Activated CD8-positive, alpha-beta T cell treated with anti-CD3 and anti-CD28 coated beads for 36 hours (primary cell): ENCODE measurements around the gene DUSP16. TPM values are rescaled to one million over a fixed set of nuclear protein-coding genes. Genes with fewer than 3 reads are reported as not detected.

Source experiments
- ATAC-seq: fragments of 200-7000 bp; cut with Tn5 transposase; one replicate; pipeline ENCODE4 v1.10.0; 2021; ENCODE audit warnings: mild to moderate bottlenecking, moderate library complexity
- CTCF ChIA-PET: fragments of 350-600 bp; sonication (Branson Sonifier 250); formaldehyde crosslinking; loops from one replicate; lab custom pipeline; 2021; ENCODE audit warnings: antibody characterized with exemption; lab: Charles Lee
- POLR2A ChIA-PET: fragments of 350-600 bp; sonication (Branson Sonifier 250); formaldehyde crosslinking; loops from one replicate; lab custom pipeline; 2021; ENCODE audit warnings: antibody characterized with exemption; lab: Charles Lee
- DNase-seq: peaks from one replicate; pipeline ENCODE4 v3.0.0-alpha.2; 2020
- H3K27ac Mint-ChIP-seq: one replicate; pipeline ENCODE4 v1.8.0; 2021; ENCODE audit warnings: mild to moderate bottlenecking, mixed read lengths
- H3K27me3 Mint-ChIP-seq: one replicate; pipeline ENCODE4 v1.8.0; 2021; ENCODE audit warnings: mixed read lengths
- H3K36me3 Mint-ChIP-seq: one replicate; pipeline ENCODE4 v1.8.0; 2021; ENCODE audit warnings: low read depth, mixed read lengths
- H3K4me1 Mint-ChIP-seq: one replicate; pipeline ENCODE4 v1.8.0; 2021; ENCODE audit warnings: low read depth, mixed read lengths
- H3K4me3 Mint-ChIP-seq: one replicate; pipeline ENCODE4 v1.8.0; 2021; ENCODE audit warnings: mild to moderate bottlenecking, moderate library complexity, mixed read lengths
- H3K9me3 Mint-ChIP-seq: one replicate; pipeline ENCODE4 v1.8.0; 2021; ENCODE audit warnings: mixed read lengths
- CTCF ChIP-seq: fragments of 200-600 bp; IDR thresholded peaks from one replicate; pipeline ENCODE4 v1.8.0; 2022; ENCODE audit warnings: antibody characterized with exemption, mild to moderate bottlenecking
- intact Hi-C: fragments of 100-400 bp; cut with micrococcal nuclease; formaldehyde crosslinking; loops from one replicate; pipeline ENCODE4 v1.10.0; 2022
- total RNA-seq, 2 experiments: library from RNA; stranded (reverse); gene quantifications; one replicate each; pipeline ENCODE4 v1.2.3, GENCODE V29; 2021

Gene DUSP16
- total RNA-seq, 2 experiments from 2014 or later, result 28.2 to 30.2 TPM

GRCh38 chr12:12555656-12556055 is 7.0 kb downstream of the DUSP16 start:
- Mint-ChIP-seq H3K27ac (no peak overlapping the region), H3K4me3 (no peak overlapping the region), H3K4me1 (peaks cover 32% of the 10 kb centered on the region), H3K36me3 (peaks cover 24% of the 10 kb centered on the region), H3K27me3 (no peaks in the 10 kb centered on the region), H3K9me3 (no peaks in the 10 kb centered on the region)
- intact Hi-C loops, result no loop called here
- ChIA-PET POLR2A (interaction anchor here (1.1 to 1.2 kb wide), 2 partner anchors 21 to 198 kb away, joined by 4 read pairs; partner anchors contain the start of gene BORCS5), CTCF (interaction anchor here (1.2 to 1.9 kb wide), 2 partner anchors 12 to 69 kb away, joined by 3 to 6 read pairs; no protein-coding TSS in a partner anchor)
- ATAC-seq (no peak), DNase-seq (no peak)
- TF ChIP-seq CTCF, result no peak

- ChIA-PET POLR2A (no interaction called here), CTCF (interaction anchor here (1.2 kb wide), 1 partner anchor 14 kb away, joined by 3 read pairs; no protein-coding TSS in a partner anchor)
- Mint-ChIP-seq H3K36me3 (peaks cover 24% of the 10 kb centered on the region), H3K4me1 (peaks cover 27% of the 10 kb centered on the region), H3K9me3 (no peaks in the 10 kb centered on the region), H3K27ac (no peak overlapping the region), H3K4me3 (no peak overlapping the region), H3K27me3 (no peaks in the 10 kb centered on the region)
- no peak for ATAC-seq
- DNase-seq, result no peak
- TF ChIP-seq CTCF, result no peak
- intact Hi-C loops, result no loop called here
Measured at GRCh38 chr12:12553208-12553785, 9.4 kb downstream of the DUSP16 start.

GRCh38 chr12:12551115-12551514 is 11.5 kb downstream of the DUSP16 start:
- Mint-ChIP-seq H3K9me3 (no peaks in the 10 kb centered on the region), H3K36me3 (peaks cover 23% of the 10 kb centered on the region), H3K27ac (no peak overlapping the region), H3K4me3 (no peak overlapping the region), H3K27me3 (no peaks in the 10 kb centered on the region), H3K4me1 (peaks cover 22% of the 10 kb centered on the region)
- DNase-seq (no peak), ATAC-seq (no peak)
- POLR2A ChIA-PET, result no interaction called here
- intact Hi-C loops, result no loop called here
- CTCF ChIA-PET, result interaction anchor here (1.1 kb wide), 1 partner anchor 19 kb away, joined by 4 read pairs; no protein-coding TSS in a partner anchor
- no peak for TF ChIP-seq CTCF

GRCh38 chr12:12550277-12550676 is 12.4 kb downstream of the DUSP16 start:
- no peak for DNase-seq
- TF ChIP-seq CTCF, result no peak
- no peaks in the 10 kb centered on the region for H3K27me3 Mint-ChIP-seq
- no peak for ATAC-seq
- H3K9me3 Mint-ChIP-seq, result no peaks in the 10 kb centered on the region
- CTCF ChIA-PET, result no interaction called here
- POLR2A ChIA-PET, result no interaction called here
- peaks cover 24% of the 10 kb centered on the region for H3K36me3 Mint-ChIP-seq
- no peak overlapping the region for H3K4me3 Mint-ChIP-seq
- intact Hi-C loops, result no loop called here
- H3K27ac Mint-ChIP-seq, result no peak overlapping the region
- peaks cover 23% of the 10 kb centered on the region for H3K4me1 Mint-ChIP-seq

- Mint-ChIP-seq H3K27ac (no peak overlapping the region), H3K4me3 (no peak overlapping the region), H3K4me1 (peaks cover 22% of the 10 kb centered on the region), H3K36me3 (peaks cover 20% of the 10 kb centered on the region), H3K27me3 (no peaks in the 10 kb centered on the region), H3K9me3 (no peaks in the 10 kb centered on the region)
- TF ChIP-seq CTCF, result no peak
- CTCF ChIA-PET, result interaction anchor here (1.1 to 2.3 kb wide), 2 partner anchors 15 to 44 kb away, joined by 3 to 7 read pairs; no protein-coding TSS in a partner anchor
- no peak for ATAC-seq
- POLR2A ChIA-PET, result interaction anchor here (1.2 kb wide), 1 partner anchor 96 kb away, joined by 4 read pairs; no protein-coding TSS in a partner anchor
- intact Hi-C loops, result no loop called here
- DNase-seq, result no peak
Measured at GRCh38 chr12:12549426-12549825, 13.2 kb downstream of the DUSP16 start.
